CD14-positive monocyte (primary cell): ENCODE results near the gene CIRBP. TPM values are rescaled to one million over a fixed set of nuclear protein-coding genes. Genes with fewer than 3 reads are reported as not detected.

ENCODE experiments used
- DNase-seq, 3 donors: peaks; one replicate each; pipeline ENCODE4 v3.0.0-alpha.2; 2011 to 2022
- H2AFZ ChIP-seq: 2 replicates; pipeline ENCODE4 v1.6.0; 2012; ENCODE audit warnings: mild to moderate bottlenecking, low read depth, low read length, inconsistent platforms; ENCODE audit not compliant: insufficient read depth, poor library complexity, severe bottlenecking
- H3K27ac ChIP-seq, 2 donors: 1 replicate in 1 of 2; 2 replicates in 1 of 2; pipeline ENCODE4 v1.5.1; 2012 to 2013; ENCODE audit warnings: low read length in 2 of 2, control low read depth in 1 of 2, inconsistent platforms in 1 of 2, low read depth in 1 of 2, mild to moderate bottlenecking in 1 of 2
- H3K27me3 ChIP-seq, 2 donors: one replicate each; pipeline versions ENCODE4 v1.6.0 to v1.6.1; 2011 to 2013; ENCODE audit warnings: low read length in 2 of 2; ENCODE audit not compliant: control insufficient read depth in 2 of 2, insufficient read depth in 2 of 2
- H3K36me3 ChIP-seq, 2 donors: replicated peaks in 1 of 2; 1 replicate in 1 of 2; 2 replicates in 1 of 2; pipeline versions ENCODE4 v1.5.1 to v1.6.1; 2012 to 2013; ENCODE audit warnings: low read length in 2 of 2, control low read depth in 1 of 2, inconsistent platforms in 1 of 2, mild to moderate bottlenecking in 1 of 2; ENCODE audit not compliant: insufficient read depth in 2 of 2, control insufficient read depth in 1 of 2
- H3K4me1 ChIP-seq, 2 donors: 1 replicate in 1 of 2; 2 replicates in 1 of 2; pipeline versions ENCODE4 v1.5.1 to v1.6.1; 2012 to 2013; ENCODE audit warnings: low read length in 2 of 2, control low read depth in 1 of 2, inconsistent platforms in 1 of 2, mild to moderate bottlenecking in 1 of 2, moderate library complexity in 1 of 2; ENCODE audit not compliant: insufficient read depth in 2 of 2, control insufficient read depth in 1 of 2
- H3K4me2 ChIP-seq: replicated peaks from 2 replicates; pipeline ENCODE3; 2012; ENCODE audit warnings: low read length, moderate library complexity, mild to moderate bottlenecking; ENCODE audit not compliant: poor library complexity, severe bottlenecking; ENCODE audit errors: extremely low read depth
- H3K4me3 ChIP-seq, 3 experiments: fragments of 200-600 bp in 1 of 3; sonication (generic) in 1 of 3; replicated peaks in 1 of 3; 1 replicate in 2 of 3; 2 replicates in 1 of 3; pipeline ENCODE4 v1.5.1; 2011 to 2013; ENCODE audit warnings: low read length in 3 of 3, mild to moderate bottlenecking in 3 of 3, control low read depth in 2 of 3, low read depth in 2 of 3, inconsistent platforms in 1 of 3, moderate library complexity in 1 of 3
- H3K79me2 ChIP-seq: 2 replicates; pipeline ENCODE4 v1.6.0; 2012; ENCODE audit warnings: mild to moderate bottlenecking, control low read depth, inconsistent platforms, low read length, moderate library complexity; ENCODE audit not compliant: insufficient read depth
- H3K9ac ChIP-seq: 2 replicates; pipeline ENCODE4 v1.6.0; 2017; ENCODE audit warnings: low read length, mild to moderate bottlenecking; ENCODE audit not compliant: insufficient read depth, poor library complexity, severe bottlenecking
- H3K9me3 ChIP-seq, 2 donors: replicated peaks in 1 of 2; 1 replicate in 1 of 2; 2 replicates in 1 of 2; pipeline versions ENCODE4 v1.5.1 to v1.6.1; 2012 to 2013; ENCODE audit warnings: low read length in 2 of 2, control low read depth in 1 of 2; ENCODE audit not compliant: control insufficient read depth in 1 of 2, insufficient read depth in 1 of 2
- H4K20me1 ChIP-seq: 2 replicates; pipeline ENCODE4 v1.6.0; 2012; ENCODE audit warnings: mild to moderate bottlenecking, low read length, control low read depth, moderate library complexity; ENCODE audit not compliant: insufficient read depth
- H3K27ac Mint-ChIP-seq, 7 donors: one replicate each; pipeline ENCODE4 v1.8.0; 2020; ENCODE audit warnings: mild to moderate bottlenecking in 7 of 7, mixed read lengths in 7 of 7, moderate library complexity in 6 of 7, inconsistent platforms in 2 of 7
- H3K27me3 Mint-ChIP-seq, 3 donors: one replicate each; pipeline ENCODE4 v1.8.0; 2021 to 2022; ENCODE audit warnings: low read depth in 3 of 3, mild to moderate bottlenecking in 3 of 3, mixed read lengths in 3 of 3, moderate library complexity in 3 of 3, inconsistent platforms in 1 of 3
- H3K36me3 Mint-ChIP-seq, 2 donors: one replicate each; pipeline ENCODE4 v1.8.0; 2020; ENCODE audit warnings: mixed read lengths in 2 of 2, inconsistent platforms in 1 of 2, mild to moderate bottlenecking in 1 of 2
- H3K4me1 Mint-ChIP-seq: one replicate; pipeline ENCODE4 v1.8.0; 2020; ENCODE audit warnings: mild to moderate bottlenecking, mixed read lengths
- H3K4me3 Mint-ChIP-seq, 2 donors: one replicate each; pipeline ENCODE4 v1.8.0; 2020; ENCODE audit warnings: mild to moderate bottlenecking in 2 of 2, mixed read lengths in 2 of 2, moderate library complexity in 1 of 2
- H3K9me3 Mint-ChIP-seq, 7 donors: one replicate each; pipeline ENCODE4 v1.8.0; 2020 to 2022; ENCODE audit warnings: mixed read lengths in 7 of 7, mild to moderate bottlenecking in 6 of 7, moderate library complexity in 6 of 7, inconsistent platforms in 2 of 7
- WGBS: methylation state at CpG from one replicate; pipeline ENCODE4 v1.1.5; 2013; ENCODE audit warnings: missing lambda C conversion rate; ENCODE audit not compliant: insufficient coverage; 5-methylcytosine and 5-hydroxymethylcytosine counted together
- intact Hi-C, 2 donors: fragments of 100-400 bp; cut with micrococcal nuclease; formaldehyde crosslinking; loops; one replicate each; pipeline versions ENCODE4 v1.15.0 to v1.15.1; 2023
- polyA plus RNA-seq, 3 donors: library from polyadenylated mRNA; depleted of rRNA in 1 of 3; unstranded in 2 of 3; stranded (reverse) in 1 of 3; fragments of 300-500 nt in 2 of 3; fragments of >200 nt in 1 of 3; fragmentation: Illumina TruSeq in 2 of 3; gene quantifications; 1 replicate in 2 of 3; 2 replicates in 1 of 3; pipeline ENCODE4 v1.2.3, GENCODE V29; 2012 to 2021
- TF ChIP-seq, protein P1 (sequence below): fragments of 200-600 bp; IDR thresholded peaks from one replicate; pipeline ENCODE4 v1.8.0; 2022; ENCODE audit warnings: antibody characterized with exemption, mild to moderate bottlenecking

CIRBP gene
- polyA plus RNA-seq, 3 donors, result 39.6 to 600 (median 51.1) TPM

DNA sequence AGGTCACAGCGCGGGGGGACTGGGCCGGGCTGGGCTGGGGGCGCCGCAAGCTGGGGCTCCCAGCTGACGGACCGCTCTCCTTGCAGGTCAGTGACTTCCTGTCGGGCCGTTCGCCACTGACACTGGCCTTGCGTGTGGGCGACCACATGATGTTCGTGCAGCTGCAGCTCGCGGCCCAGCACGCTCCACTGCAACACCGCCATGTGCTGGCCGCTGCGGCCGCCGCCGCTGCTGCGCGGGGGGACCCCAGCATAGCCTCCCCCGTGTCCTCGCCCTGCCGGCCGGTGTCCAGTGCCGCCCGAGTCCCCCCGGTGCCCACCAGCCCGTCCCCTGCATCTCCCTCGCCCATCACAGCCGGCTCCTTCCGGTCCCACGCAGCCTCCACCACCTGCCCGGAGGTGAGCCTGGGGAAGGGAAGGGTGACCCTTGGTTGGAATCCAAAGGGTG lies 15.0 kb upstream of the CIRBP start:
- H3K4me3 ChIP-seq, result peak overlapping the region in 2 of 3 experiments; percentile 77 to 99
- H3K36me3 ChIP-seq, result peaks cover 49 to 60% of the 10 kb centered on the region in 2 donors
- H2AFZ ChIP-seq, result no peak overlapping the region
- peaks cover 80% of the 10 kb centered on the region for H3K79me2 ChIP-seq
- DNase-seq, result no peak
- H3K4me1 Mint-ChIP-seq, result peaks cover 39% of the 10 kb centered on the region
- H3K4me2 ChIP-seq, result peak overlapping the region; percentile 96
- H3K4me3 Mint-ChIP-seq, result peak overlapping the region in 1 of 2 donors; percentile 41
- peak overlapping the region; percentile 93 for H3K9ac ChIP-seq
- intact Hi-C loops, result no loop called here
- H3K9me3 ChIP-seq, result no peaks in the 10 kb centered on the region
- peaks cover 0 to 2% (median 0%) of the 10 kb centered on the region in 7 donors for H3K9me3 Mint-ChIP-seq
- H3K27ac Mint-ChIP-seq, result peak overlapping the region in 6 of 7 donors; percentile 72 to 94 (median 85)
- peak overlapping the region; percentile 92 to 94 for H3K27ac ChIP-seq
- TF ChIP-seq, protein P1, sequence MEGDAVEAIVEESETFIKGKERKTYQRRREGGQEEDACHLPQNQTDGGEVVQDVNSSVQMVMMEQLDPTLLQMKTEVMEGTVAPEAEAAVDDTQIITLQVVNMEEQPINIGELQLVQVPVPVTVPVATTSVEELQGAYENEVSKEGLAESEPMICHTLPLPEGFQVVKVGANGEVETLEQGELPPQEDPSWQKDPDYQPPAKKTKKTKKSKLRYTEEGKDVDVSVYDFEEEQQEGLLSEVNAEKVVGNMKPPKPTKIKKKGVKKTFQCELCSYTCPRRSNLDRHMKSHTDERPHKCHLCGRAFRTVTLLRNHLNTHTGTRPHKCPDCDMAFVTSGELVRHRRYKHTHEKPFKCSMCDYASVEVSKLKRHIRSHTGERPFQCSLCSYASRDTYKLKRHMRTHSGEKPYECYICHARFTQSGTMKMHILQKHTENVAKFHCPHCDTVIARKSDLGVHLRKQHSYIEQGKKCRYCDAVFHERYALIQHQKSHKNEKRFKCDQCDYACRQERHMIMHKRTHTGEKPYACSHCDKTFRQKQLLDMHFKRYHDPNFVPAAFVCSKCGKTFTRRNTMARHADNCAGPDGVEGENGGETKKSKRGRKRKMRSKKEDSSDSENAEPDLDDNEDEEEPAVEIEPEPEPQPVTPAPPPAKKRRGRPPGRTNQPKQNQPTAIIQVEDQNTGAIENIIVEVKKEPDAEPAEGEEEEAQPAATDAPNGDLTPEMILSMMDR, result no peak
- WGBS, result 82% methylated on average over 29 of the region's 37 CpGs
- H3K27me3 ChIP-seq, result no peaks in the 10 kb centered on the region
- peaks cover 0 to 4% (median 0%) of the 10 kb centered on the region in 3 donors for H3K27me3 Mint-ChIP-seq
- peaks cover 88% of the 10 kb centered on the region for H4K20me1 ChIP-seq
- peaks cover 37 to 59% of the 10 kb centered on the region in 2 donors for H3K36me3 Mint-ChIP-seq
- H3K4me1 ChIP-seq, result peaks cover 52 to 59% of the 10 kb centered on the region in 2 donors

DNA sequence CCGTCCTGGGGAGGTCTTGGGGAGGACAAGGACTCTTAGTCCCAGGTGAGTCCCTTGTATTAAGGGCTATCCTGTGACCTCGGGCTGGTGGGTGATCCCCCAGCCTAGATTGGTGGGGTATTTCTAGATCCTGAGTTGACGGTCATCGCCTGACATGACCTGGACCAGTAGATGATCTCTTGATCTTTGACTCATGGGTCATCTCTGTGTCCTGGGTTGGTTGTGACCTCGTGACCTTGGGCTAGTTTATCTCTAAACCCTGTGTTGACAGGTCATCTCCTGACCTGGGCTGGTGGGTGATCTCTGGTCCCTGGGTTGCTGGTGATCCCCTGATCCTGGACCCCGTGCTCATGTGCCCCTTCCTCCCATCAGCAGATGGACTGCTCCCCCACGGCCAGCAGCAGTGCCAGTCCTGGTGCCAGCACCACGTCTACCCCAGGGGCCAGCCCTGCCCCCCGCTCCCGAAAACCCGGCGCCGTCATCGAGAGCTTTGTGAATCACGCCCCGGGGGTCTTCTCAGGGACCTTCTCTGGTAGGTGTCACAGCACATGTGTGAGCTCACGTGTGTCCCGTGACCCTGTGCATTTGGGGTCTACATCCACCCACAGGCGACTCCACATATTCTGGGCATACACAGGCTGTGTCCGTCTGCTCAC lies 14.5 kb upstream of the CIRBP start:
- peaks cover 0 to 4% (median 0%) of the 10 kb centered on the region in 3 donors for H3K27me3 Mint-ChIP-seq
- WGBS, result 96% methylated on average over 20 of the region's 20 CpGs

More for the DNA sequence above, 14.5 kb upstream of the CIRBP start:
- Histone ChIP-seq H4K20me1 (peaks cover 93% of the 10 kb centered on the region), H3K4me2 (peak overlapping the region; percentile 96), H3K4me3 (peak overlapping the region in 1 of 3 experiments; percentile 99), H3K9me3 (no peaks in the 10 kb centered on the region), H3K27me3 (no peaks in the 10 kb centered on the region), H3K27ac (peak overlapping the region; percentile 13 to 92), H3K36me3 (peaks cover 49 to 60% of the 10 kb centered on the region in 2 donors), H3K4me1 (peaks cover 58 to 65% of the 10 kb centered on the region in 2 donors), H3K9ac (no peak overlapping the region), H3K79me2 (peaks cover 79% of the 10 kb centered on the region), H2AFZ (no peak overlapping the region)
- Mint-ChIP-seq H3K4me3 (peak overlapping the region in 1 of 2 donors; percentile 41), H3K9me3 (peaks cover 0 to 2% (median 0%) of the 10 kb centered on the region in 7 donors), H3K4me1 (peaks cover 44% of the 10 kb centered on the region), H3K36me3 (peaks cover 37 to 59% of the 10 kb centered on the region in 2 donors), H3K27ac (peak overlapping the region; percentile 51 to 89 (median 81))
- TF ChIP-seq, protein P1, result no peak
- intact Hi-C loops, result no loop called here
- DNase-seq, result no peak
